ENCODE data around the gene CR1. TPM values are rescaled to one million over a fixed set of nuclear protein-coding genes. Genes with fewer than 3 reads are reported as not detected.
A peak's percentile ranks its signal among the peaks of the same experiment; 100 is the strongest.
"Not testable (repeated sequence)": the region's sequence is repeated elsewhere in the genome, so short reads cannot be mapped to it uniquely, and the experiment has no call there.

CR1 gene
- total RNA-seq, 4 donors from 2014 or later = 0.15 to 3.5 (median 1.7) TPM

GRCh38 chr1:207605444-207606361 lies 109.7 kb downstream of the CR1 start:
- Histone ChIP-seq H3K27ac (no peak overlapping the region), H3K4me3 (no peak overlapping the region), H3K4me1 (no peaks in the 10 kb centered on the region), H3K27me3 (no peaks in the 10 kb centered on the region), H3K9me3 (no peaks in the 10 kb centered on the region), H3K36me3 (no peaks in the 10 kb centered on the region)
- DNase-seq = no peak
- TF ChIP-seq POLR2A (IDR thresholded peaks at IDR 0.05) = no peak
- no peak for TF ChIP-seq CTCF (IDR thresholded peaks at IDR 0.05)
- 92 to 94% methylated on average over 7 of the region's 7 CpGs for WGBS, 2 donors
- intact Hi-C loops (cut with DNase I) = no loop called here

DNA sequence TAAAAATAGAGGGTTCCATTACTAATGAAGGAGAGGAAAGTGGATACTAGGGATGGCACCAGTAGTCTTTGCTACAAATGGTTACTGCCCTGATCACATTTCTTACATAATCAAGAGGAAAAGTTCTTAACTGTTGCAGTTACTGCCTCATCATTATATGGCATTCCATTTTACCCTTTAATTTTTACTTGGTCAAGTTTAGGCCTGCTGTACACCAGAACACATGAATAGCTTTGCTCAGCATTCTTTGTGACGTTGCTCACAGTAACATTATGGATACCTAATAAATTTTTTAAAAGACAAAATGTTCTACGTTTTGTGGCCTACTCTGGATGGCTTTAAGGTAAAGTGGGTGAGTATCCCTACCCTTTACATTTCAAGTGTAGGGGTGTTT lies 110.4 kb downstream of the CR1 start:
- H3K27me3 ChIP-seq = no peaks in the 10 kb centered on the region
- intact Hi-C loops (cut with DNase I) = no loop called here
- no peak for TF ChIP-seq CTCF (IDR thresholded peaks at IDR 0.05)
- H3K36me3 ChIP-seq = no peaks in the 10 kb centered on the region
- H3K4me1 ChIP-seq = no peaks in the 10 kb centered on the region
- H3K4me3 ChIP-seq = no peak overlapping the region
- DNase-seq = no peak
- H3K27ac ChIP-seq = no peak overlapping the region
- no peaks in the 10 kb centered on the region for H3K9me3 ChIP-seq
- WGBS, 2 donors = 31 to 47% methylated on average over 2 of the region's 2 CpGs

- WGBS, 2 donors = 70 to 94% methylated on average over 2 to 7 of the region's 11 CpGs
- no peaks in the 10 kb centered on the region for H3K4me1 ChIP-seq
- no peak for DNase-seq
- H3K36me3 ChIP-seq = no peaks in the 10 kb centered on the region
- TF ChIP-seq POLR2A (IDR thresholded peaks at IDR 0.05) (no peak), CTCF (IDR thresholded peaks at IDR 0.05) (no peak)
- H3K27ac ChIP-seq = no peak overlapping the region
- no peaks in the 10 kb centered on the region for H3K9me3 ChIP-seq
- peaks cover 0 to 5% (median 2%) of the 10 kb centered on the region in 4 donors for H3K27me3 ChIP-seq
- no peak overlapping the region for H3K4me3 ChIP-seq
- intact Hi-C loops (cut with DNase I) = no loop called here
Observed at GRCh38 chr1:207612762-207613161, 116.8 kb downstream of the CR1 start.

DNA sequence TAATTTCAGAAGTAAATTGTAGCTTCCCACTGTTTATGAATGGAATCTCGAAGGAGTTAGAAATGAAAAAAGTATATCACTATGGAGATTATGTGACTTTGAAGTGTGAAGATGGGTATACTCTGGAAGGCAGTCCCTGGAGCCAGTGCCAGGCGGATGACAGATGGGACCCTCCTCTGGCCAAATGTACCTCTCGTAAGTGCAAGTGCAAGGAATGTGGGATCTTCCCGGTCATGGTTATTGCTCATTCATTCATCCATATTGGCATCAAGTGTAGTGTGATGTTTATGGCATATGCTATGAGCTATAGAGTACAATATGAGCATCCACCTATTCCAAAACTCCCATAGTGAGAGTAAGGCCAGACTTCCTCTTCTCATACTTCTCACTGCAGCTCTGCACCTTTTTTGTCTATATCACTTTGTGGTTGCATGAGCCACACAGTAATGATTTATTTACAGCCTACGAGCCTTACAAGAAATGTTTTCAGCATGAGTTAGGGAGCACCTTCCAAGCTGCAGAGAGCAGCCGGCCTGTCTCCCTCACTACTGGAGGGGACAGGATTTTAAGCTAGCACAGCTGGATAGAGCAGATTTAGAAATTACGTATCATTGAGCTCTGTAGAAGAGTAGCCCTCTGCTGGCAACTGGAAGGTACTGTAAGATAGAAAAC lies 124.0 kb downstream of the CR1 start:
- Histone ChIP-seq H3K27me3 (no peaks in the 10 kb centered on the region), H3K36me3 (no peaks in the 10 kb centered on the region), H3K9me3 (no peaks in the 10 kb centered on the region), H3K4me3 (no peak overlapping the region), H3K4me1 (no peaks in the 10 kb centered on the region), H3K27ac (no peak overlapping the region)
- WGBS, 2 donors = 50 to 52% methylated on average over 7 of the region's 7 CpGs
- intact Hi-C loops (cut with DNase I) = no loop called here
- TF ChIP-seq POLR2A (IDR thresholded peaks at IDR 0.05) = no peak
- peak in 5 of 6 experiments; percentile 46 to 66 (median 58) for TF ChIP-seq CTCF (IDR thresholded peaks at IDR 0.05)
- no peak for DNase-seq

GRCh38 chr1:207620543-207620893 lies 124.6 kb downstream of the CR1 start:
- intact Hi-C loops (cut with DNase I) = no loop called here
- TF ChIP-seq POLR2A (IDR thresholded peaks at IDR 0.05) = no peak
- peak in 1 of 6 experiments; percentile 2 for TF ChIP-seq CTCF (IDR thresholded peaks at IDR 0.05)
- WGBS, 2 donors = 86 to 87% methylated on average over 2 of the region's 2 CpGs

GRCh38 chr1:207625504-207626071 lies 129.6 kb downstream of the CR1 start:
- H3K4me1 ChIP-seq; H3K4me3 ChIP-seq; intact Hi-C loops (cut with DNase I); H3K9me3 ChIP-seq; DNase-seq; H3K27ac ChIP-seq; H3K27me3 ChIP-seq; H3K36me3 ChIP-seq: not testable (repeated sequence)
- 40 to 80% methylated on average over 1 of the region's 1 CpG for WGBS, 2 donors

More at GRCh38 chr1:207620543-207620893, 124.6 kb downstream of the CR1 start:
- Histone ChIP-seq H3K36me3 (no peaks in the 10 kb centered on the region), H3K4me1 (no peaks in the 10 kb centered on the region), H3K4me3 (no peak overlapping the region), H3K27me3 (no peaks in the 10 kb centered on the region), H3K9me3 (no peaks in the 10 kb centered on the region), H3K27ac (no peak overlapping the region)
- DNase-seq = no peak
